Fibroblast of villous mesenchyme (primary cell): ENCODE data around the gene FGFR3. TPM values are rescaled to one million over a fixed set of nuclear protein-coding genes. Genes with fewer than 3 reads are reported as not detected.

Experiments used
- DNase-seq: peaks from one replicate; pipeline ENCODE4 v3.0.0-alpha.2; 2010; ENCODE audit warnings: low read depth
- H3K4me3 ChIP-seq: 2 replicates; pipeline ENCODE4 v1.5.1; 2011; ENCODE audit warnings: low read depth, mild to moderate bottlenecking, low read length
- CTCF ChIP-seq: IDR thresholded peaks from 2 replicates; pipeline ENCODE4 v1.5.1; 2012; ENCODE audit warnings: low read depth, mild to moderate bottlenecking, low read length; ENCODE audit not compliant: insufficient read depth
- total RNA-seq: library from RNA; depleted of rRNA; stranded (reverse); fragments of >200 nt; gene quantifications from 2 replicates; pipeline ENCODE4 v1.2.3, GENCODE V29; 2012

Gene FGFR3
- total RNA-seq, 1 donor, result 0.86 TPM

GRCh38 chr4:1764670-1765069 is 28.4 kb upstream of the FGFR3 start:
- H3K4me3 ChIP-seq, result no peak overlapping the region
- TF ChIP-seq CTCF, result no peak

GRCh38 chr4:1765409-1766072 is 27.6 kb upstream of the FGFR3 start:
- no peak for TF ChIP-seq CTCF
- DNase-seq, result no peak
- H3K4me3 ChIP-seq, result no peak overlapping the region

More at GRCh38 chr4:1764670-1765069, 28.4 kb upstream of the FGFR3 start:
- no peak for DNase-seq

DNA sequence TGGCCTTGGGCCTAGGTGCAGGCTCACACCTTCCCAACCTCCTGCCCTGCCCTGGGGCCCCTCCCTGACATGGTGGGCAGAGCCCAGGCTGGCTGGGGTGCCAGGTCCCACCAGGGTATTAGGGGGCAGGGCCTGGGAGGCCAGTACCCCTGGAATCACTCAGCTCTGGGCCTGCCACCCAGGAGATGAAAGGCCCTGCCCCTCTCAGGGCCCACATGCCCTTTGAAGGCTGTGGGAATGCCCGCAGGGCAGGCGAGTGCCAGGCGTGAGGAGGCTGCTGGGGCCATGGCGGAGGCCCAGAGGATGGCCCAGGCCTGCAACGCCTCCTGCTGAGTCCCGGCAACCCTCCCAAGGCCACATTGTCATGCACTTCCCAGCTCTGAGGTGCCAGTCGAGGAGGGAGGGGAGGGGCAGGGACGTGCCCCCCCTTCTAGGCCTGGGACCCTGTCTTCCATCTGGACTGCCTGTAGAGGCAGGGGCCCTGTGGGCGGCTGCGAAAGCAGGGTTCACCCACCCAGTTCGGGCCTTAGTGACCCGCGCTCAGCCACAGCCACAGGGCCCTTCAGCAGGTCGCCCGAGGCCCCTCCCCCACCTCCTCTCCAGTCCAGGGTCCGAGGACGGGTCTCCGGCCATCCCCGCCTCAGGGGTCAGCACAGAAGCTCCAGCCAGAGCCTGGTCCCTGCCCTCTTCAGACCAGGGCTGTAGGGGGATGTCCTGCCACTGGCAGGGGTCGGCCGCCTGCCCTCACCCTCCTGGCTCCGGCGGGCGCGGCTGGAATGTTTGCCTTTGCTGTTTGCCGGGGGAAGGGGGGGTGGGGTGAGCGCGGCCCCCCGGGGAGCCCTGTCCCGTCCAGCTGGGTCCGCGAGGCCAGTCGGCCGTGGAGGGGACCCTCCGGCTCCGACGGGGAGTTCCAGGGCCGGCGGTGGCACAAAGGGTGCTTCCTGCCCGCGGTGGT is 26.7 kb upstream of the FGFR3 start:
- peak overlapping the region; percentile 9 for H3K4me3 ChIP-seq
- no peak for DNase-seq
- no peak for TF ChIP-seq CTCF

GRCh38 chr4:1767061-1767769 is 25.9 kb upstream of the FGFR3 start:
- H3K4me3 ChIP-seq, result peak overlapping the region; percentile 48
- DNase-seq, result peak; percentile 11
- no peak for TF ChIP-seq CTCF

GRCh38 chr4:1767770-1768366 is 25.2 kb upstream of the FGFR3 start:
- peak overlapping the region; percentile 48 for H3K4me3 ChIP-seq
- DNase-seq, result peak; percentile 20
- TF ChIP-seq CTCF, result peak; percentile 38

GRCh38 chr4:1768367-1769034 is 24.6 kb upstream of the FGFR3 start:
- no peak for TF ChIP-seq CTCF
- no peak for DNase-seq
- no peak overlapping the region for H3K4me3 ChIP-seq
